Measurements from ENCODE around the gene STK10.
A peak's percentile ranks its signal among the peaks of the same experiment; 100 is the strongest.
"Not testable (repeated sequence)": the region's sequence is repeated elsewhere in the genome, so short reads cannot be mapped to it uniquely, and the experiment has no call there.

STK10 gene

GRCh38 chr5:172166030-172166826 lies 21.8 kb downstream of the STK10 start:
- no peak for DNase-seq (ENCODE audit: low read depth, low spot score)

- DNase-seq (ENCODE audit: low read depth, low spot score): no peak
Observed at GRCh38 chr5:172165465-172165864, 22.6 kb downstream of the STK10 start.

DNA sequence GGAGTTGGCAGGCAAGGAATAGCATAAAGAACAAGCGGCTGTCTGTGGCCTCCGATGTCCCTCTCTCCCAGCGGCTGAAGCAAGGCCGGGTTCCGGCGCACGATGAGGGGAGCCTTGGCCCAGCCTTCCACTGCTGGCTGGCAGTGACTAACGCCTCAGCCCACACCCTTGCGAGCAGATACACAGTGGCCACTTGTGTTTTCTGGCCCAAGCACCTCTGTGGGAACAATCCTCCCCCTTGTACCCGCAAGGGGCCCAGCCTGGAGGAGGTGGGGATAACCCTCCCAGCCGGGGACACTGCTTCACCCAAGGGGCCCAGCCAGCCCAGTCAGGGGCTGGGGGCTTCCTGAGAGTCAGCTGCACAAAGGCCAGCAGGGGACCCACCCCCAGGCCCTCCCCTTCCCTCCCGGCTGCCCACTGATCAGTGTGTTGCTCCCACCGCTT lies 23.2 kb downstream of the STK10 start:
- peak; percentile 42 for DNase-seq (ENCODE audit: low read depth, low spot score)

- peak; percentile 44 for DNase-seq (ENCODE audit: low read depth, low spot score)
Observed at GRCh38 chr5:172163346-172163745, 24.7 kb downstream of the STK10 start.

DNA sequence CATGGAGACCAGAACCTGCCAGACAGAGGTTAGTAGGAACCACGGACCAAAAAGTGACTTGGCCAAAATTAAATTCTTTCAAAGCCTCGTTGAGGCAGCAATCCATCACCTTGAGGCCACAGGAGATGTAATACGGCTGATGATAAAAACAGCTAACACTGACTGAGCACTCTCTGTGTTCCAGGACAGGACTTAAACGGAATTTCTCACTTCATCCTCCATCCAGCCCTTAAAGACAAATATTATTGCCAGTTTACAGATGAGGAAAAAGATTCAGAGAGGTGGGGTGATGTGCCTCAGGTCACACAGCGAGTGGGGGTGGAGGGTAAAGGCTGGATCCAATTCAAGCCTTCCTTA lies 25.1 kb downstream of the STK10 start:
- no peak for DNase-seq (ENCODE audit: low read depth, low spot score)

- DNase-seq (ENCODE audit: low read depth, low spot score): no peak
Observed at GRCh38 chr5:172162323-172162986, 25.6 kb downstream of the STK10 start.

GRCh38 chr5:172160506-172160905 lies 27.5 kb downstream of the STK10 start:
- DNase-seq (ENCODE audit: low read depth, low spot score): no peak

DNA sequence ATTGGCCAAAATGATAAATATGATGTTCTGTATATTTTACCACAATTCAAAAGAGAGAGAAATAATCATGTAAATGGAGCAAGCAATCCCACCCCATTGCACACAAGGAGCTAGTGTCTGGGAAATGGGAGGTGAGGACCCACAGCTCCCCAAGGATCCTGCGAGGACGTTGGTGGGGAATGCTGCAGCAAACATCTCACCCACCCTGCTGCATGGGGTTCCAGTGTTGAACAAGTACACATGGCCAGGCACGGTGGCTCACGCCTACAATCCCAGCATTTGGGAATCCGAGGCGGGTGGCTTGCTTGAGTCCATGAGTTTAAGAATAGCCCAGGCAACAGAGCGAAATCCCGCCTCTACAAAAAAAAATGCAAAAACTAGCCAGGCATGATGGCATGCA lies 29.0 kb downstream of the STK10 start:
- DNase-seq (ENCODE audit: low read depth, low spot score): no peak

DNA sequence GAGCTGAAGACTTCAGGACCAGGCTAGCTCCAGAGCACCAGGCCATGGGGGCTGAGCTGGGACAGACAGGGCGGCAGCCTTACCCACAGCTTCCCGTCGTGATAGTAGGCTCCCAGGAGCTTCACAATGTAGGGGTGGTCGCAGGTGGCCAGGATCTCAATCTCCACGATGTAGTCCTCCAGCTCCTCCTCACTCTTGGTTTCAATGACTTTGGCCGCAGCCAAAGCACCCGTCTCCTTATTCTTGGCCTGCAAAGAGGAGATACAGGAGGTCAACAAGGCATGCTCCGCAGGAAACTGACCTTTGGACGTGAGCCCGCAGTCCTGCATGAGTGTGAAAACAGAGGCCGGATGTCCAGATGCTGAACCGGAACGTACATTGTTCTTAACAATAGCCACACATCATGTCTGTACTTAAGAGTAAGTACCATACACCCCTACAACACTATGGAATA lies 31.5 kb downstream of the STK10 start:
- DNase-seq (ENCODE audit: low read depth, low spot score): no peak

DNA sequence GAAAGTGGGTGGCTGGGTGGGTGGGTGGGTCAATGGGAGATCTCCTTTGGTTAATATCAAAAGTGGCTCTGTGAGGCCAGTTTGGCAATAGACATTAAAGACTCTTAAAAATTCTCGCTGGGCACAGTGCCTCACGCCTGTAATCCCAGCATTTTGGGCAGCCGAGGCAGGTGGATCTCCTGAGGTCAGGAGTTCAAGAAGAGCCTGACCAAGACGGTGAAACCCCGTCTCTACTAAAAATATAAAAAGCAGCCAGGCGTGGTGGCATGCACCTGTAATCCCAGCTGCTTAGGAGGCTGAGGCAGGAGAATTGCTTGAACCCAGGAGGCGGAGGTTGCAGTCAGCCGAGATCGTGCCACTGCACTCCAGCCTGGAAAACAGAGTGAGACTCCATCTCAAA lies 32.9 kb downstream of the STK10 start:
- not testable (repeated sequence) for DNase-seq (ENCODE audit: low read depth, low spot score)

- DNase-seq (ENCODE audit: low read depth, low spot score): no peak
Observed at GRCh38 chr5:172153695-172154094, 34.3 kb downstream of the STK10 start.

- DNase-seq (ENCODE audit: low read depth, low spot score): no peak
Observed at GRCh38 chr5:172151661-172152210, 36.3 kb downstream of the STK10 start.

- no peak for DNase-seq (ENCODE audit: low read depth, low spot score)
Observed at GRCh38 chr5:172150514-172151425, 37.3 kb downstream of the STK10 start.

GRCh38 chr5:172149481-172149880 lies 38.5 kb downstream of the STK10 start:
- not testable (repeated sequence) for DNase-seq (ENCODE audit: low read depth, low spot score)

DNA sequence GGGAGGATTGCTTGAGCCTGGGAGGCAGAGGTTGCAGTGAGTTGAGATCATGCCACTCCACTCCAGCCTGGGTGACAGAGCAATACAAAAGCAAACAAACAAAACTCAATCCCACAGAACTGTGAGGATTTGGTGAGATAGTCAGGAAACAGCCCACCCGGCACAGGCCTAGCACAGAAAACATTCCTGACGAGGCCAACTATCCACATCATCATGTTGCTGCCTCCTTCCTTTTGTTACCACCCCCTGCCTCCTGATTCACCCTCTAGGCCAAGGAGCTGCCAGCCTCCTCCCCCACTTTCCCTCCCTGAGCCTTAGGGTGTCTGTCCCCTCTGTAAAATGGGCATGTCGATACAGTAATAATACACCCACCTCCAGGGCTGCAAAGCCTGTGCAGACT lies 39.0 kb downstream of the STK10 start:
- DNase-seq (ENCODE audit: low read depth, low spot score): peak; percentile 74

- DNase-seq (ENCODE audit: low read depth, low spot score): no peak
Observed at GRCh38 chr5:172148381-172148780, 39.6 kb downstream of the STK10 start.

DNA sequence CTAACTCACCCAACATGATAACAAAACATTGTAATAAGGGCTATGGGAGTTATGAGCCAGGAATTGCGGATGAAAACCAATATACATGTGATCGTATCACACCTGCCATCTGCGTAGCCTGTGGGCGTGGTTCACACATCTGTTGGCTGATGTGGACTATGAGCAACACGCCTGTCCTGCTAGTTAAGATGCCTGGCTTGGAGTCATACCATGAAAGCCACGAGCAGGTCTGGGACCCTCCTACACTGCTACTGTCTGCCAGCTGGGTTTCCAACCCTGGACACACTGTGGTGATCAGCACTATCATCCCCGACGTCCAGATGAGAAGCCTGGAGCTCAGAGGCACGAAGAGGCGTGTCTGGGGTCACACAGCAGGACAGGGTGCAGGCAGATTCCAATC lies 40.2 kb downstream of the STK10 start:
- DNase-seq (ENCODE audit: low read depth, low spot score): no peak

GRCh38 chr5:172146748-172147092 lies 41.3 kb downstream of the STK10 start:
- DNase-seq (ENCODE audit: low read depth, low spot score): no peak

DNA sequence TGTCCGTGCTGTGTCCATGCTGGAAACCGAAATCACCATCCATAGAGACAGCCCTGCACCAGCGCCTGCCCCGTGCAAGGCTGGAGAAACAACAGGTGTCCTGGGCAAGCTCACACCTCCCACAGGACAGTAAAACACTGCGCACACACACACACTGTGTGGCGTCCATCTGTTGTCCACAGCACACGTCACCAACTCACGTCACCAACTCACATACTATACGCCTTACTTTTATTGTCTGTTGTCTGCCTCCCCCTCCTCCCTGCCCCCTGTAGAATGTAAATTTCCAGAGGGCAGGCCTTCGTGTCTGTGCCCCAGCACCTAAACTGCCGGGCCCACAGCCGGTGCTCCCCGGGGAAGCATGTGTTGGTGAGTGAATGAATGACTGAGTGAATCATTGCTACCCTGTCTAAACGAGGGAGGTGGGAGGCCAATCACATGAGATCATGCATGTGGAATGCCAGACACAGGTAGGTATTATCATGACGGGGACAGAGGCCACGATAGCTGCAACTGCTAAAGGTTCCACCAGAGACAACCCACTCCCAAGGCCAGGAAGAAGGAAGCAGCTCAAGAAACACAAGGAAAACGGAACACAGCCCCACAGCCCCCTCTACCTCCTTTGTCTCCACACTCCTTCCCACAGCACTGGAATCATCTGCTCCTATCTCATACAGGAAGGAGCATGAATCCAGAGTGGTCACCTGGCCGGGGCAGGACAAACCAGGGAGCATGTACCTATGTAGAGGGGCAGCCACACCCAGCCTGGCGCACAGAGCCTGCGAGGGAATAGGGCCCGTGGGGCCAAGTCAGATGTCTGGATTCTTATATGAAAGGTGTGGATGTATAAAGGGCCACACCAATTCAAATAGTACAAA lies 41.9 kb downstream of the STK10 start:
- peak; percentile 17 for DNase-seq (ENCODE audit: low read depth, low spot score)

- no peak for DNase-seq (ENCODE audit: low read depth, low spot score)
Observed at GRCh38 chr5:172144931-172145869, 42.8 kb downstream of the STK10 start.

All from astrocyte of the hippocampus (primary cell).